Choroid plexus epithelial cell (primary cell): ENCODE results near the gene HSPA12B.

Experiments used
- DNase-seq: peaks from one replicate; pipeline ENCODE4 v3.0.0-alpha.2; 2010; ENCODE audit warnings: low read depth
- H3K4me3 ChIP-seq: 2 replicates; pipeline ENCODE4 v1.5.1; 2011; ENCODE audit warnings: low read depth, mild to moderate bottlenecking, control low read depth, low read length, moderate library complexity
- CTCF ChIP-seq: conservative IDR thresholded peaks from 2 replicates; pipeline ENCODE4 v1.5.1; 2011; ENCODE audit warnings: low read depth, mild to moderate bottlenecking, control low read depth, inconsistent platforms, low read length, moderate library complexity

HSPA12B gene

GRCh38 chr20:3728876-3729275, 3.6 kb upstream of the HSPA12B start:
- no peak overlapping the region for H3K4me3 ChIP-seq
- no peak for TF ChIP-seq CTCF
- no peak for DNase-seq

GRCh38 chr20:3729378-3729777, 3.1 kb upstream of the HSPA12B start:
- TF ChIP-seq CTCF, result no peak
- H3K4me3 ChIP-seq, result no peak overlapping the region
- DNase-seq, result no peak

GRCh38 chr20:3729811-3730540, 2.5 kb upstream of the HSPA12B start:
- DNase-seq, result no peak
- H3K4me3 ChIP-seq, result no peak overlapping the region

GRCh38 chr20:3730803-3731672, 1.4 kb upstream of the HSPA12B start:
- no peak for DNase-seq
- no peak for TF ChIP-seq CTCF
- H3K4me3 ChIP-seq, result no peak overlapping the region

More at GRCh38 chr20:3729811-3730540, 2.5 kb upstream of the HSPA12B start:
- no peak for TF ChIP-seq CTCF

- H3K4me3 ChIP-seq, result no peak overlapping the region
- TF ChIP-seq CTCF, result no peak
- DNase-seq, result no peak
Measured at GRCh38 chr20:3731944-3732326, 550 bp upstream of the HSPA12B start.

GRCh38 chr20:3733119-3733995, 872 bp downstream of the HSPA12B start:
- no peak overlapping the region for H3K4me3 ChIP-seq
- no peak for DNase-seq
- no peak for TF ChIP-seq CTCF
